ENCODE measurements around the gene SLC25A53.

Gene SLC25A53

GRCh38 chrX:104156630-104157529, at the start of gene SLC25A53:
Gene SLC25A53 (minus strand): TSS chrX:104157009. CDS start chrX:104105257, 51,752 bp downstream.
- peak; percentile 78 for DNase-seq

GRCh38 chrX:104205548-104205947, 48.7 kb upstream of the SLC25A53 start:
- no peak for DNase-seq

- no peak for DNase-seq
Observed at GRCh38 chrX:104195489-104196084, 38.8 kb upstream of the SLC25A53 start.

GRCh38 chrX:104195013-104195412, 38.2 kb upstream of the SLC25A53 start:
- DNase-seq, result no peak

GRCh38 chrX:104193485-104193884, 36.7 kb upstream of the SLC25A53 start:
- no peak for DNase-seq

- DNase-seq, result no peak
Observed at GRCh38 chrX:104189837-104190236, 33.0 kb upstream of the SLC25A53 start.

GRCh38 chrX:104187931-104188330, 31.1 kb upstream of the SLC25A53 start:
- DNase-seq, result no peak

- peak; percentile 3 for DNase-seq
Observed at GRCh38 chrX:104183685-104184084, 26.9 kb upstream of the SLC25A53 start.

GRCh38 chrX:104173841-104174240, 17.0 kb upstream of the SLC25A53 start:
- DNase-seq, result no peak

- DNase-seq, result no peak
Observed at GRCh38 chrX:104172788-104173187, 16.0 kb upstream of the SLC25A53 start.

- DNase-seq, result no peak
Observed at GRCh38 chrX:104172121-104172520, 15.3 kb upstream of the SLC25A53 start.

- no peak for DNase-seq
Observed at GRCh38 chrX:104168127-104168526, 11.3 kb upstream of the SLC25A53 start.

- no peak for DNase-seq
Observed at GRCh38 chrX:104166735-104167436, 10.1 kb upstream of the SLC25A53 start.

- DNase-seq, result peak; percentile 87
Observed at GRCh38 chrX:104165894-104166734, 9.3 kb upstream of the SLC25A53 start, which contains the start of gene FAM199X. Gene FAM199X (plus strand): TSS chrX:104166453. CDS start chrX:104166786, 333 bp downstream.

GRCh38 chrX:104151037-104151436, 5.8 kb downstream of the SLC25A53 start:
- DNase-seq, result no peak

GRCh38 chrX:104141087-104141760, 15.6 kb downstream of the SLC25A53 start:
- no peak for DNase-seq

GRCh38 chrX:104137496-104137895, 19.3 kb downstream of the SLC25A53 start:
- no peak for DNase-seq

GRCh38 chrX:104136241-104137019, 20.4 kb downstream of the SLC25A53 start:
- DNase-seq, result peak; percentile 51

GRCh38 chrX:104135677-104136076, 21.1 kb downstream of the SLC25A53 start:
- DNase-seq, result no peak

GRCh38 chrX:104134583-104135261, 22.1 kb downstream of the SLC25A53 start:
- DNase-seq, result no peak

Measured in stimulated activated CD4-positive, alpha-beta T cell treated with anti-CD3 and anti-CD28 coated beads, Interleukin-15, amount 100 ng/mL, for 24 hours (primary cell).